IPS DF 4.7 (cell line): ENCODE data around the gene LUZP1.

ENCODE experiments used
- DNase-seq: peaks from one replicate; pipeline ENCODE4 v3.0.0-alpha.2; 2013; ENCODE audit warnings: low spot score; ENCODE audit errors: extremely low read depth

LUZP1 gene

GRCh38 chr1:23088027-23088426, 80.6 kb downstream of the LUZP1 start:
- DNase-seq = no peak

GRCh38 chr1:23085696-23086095, 83.0 kb downstream of the LUZP1 start:
- no peak for DNase-seq

GRCh38 chr1:23084880-23085279, 83.8 kb downstream of the LUZP1 start:
- no peak for DNase-seq

- DNase-seq = no peak
Measured at GRCh38 chr1:23083714-23084480, 84.8 kb downstream of the LUZP1 start.

GRCh38 chr1:23081376-23081775, 87.3 kb downstream of the LUZP1 start:
- DNase-seq = no peak

GRCh38 chr1:23080885-23081284, 87.8 kb downstream of the LUZP1 start:
- DNase-seq = no peak

- no peak for DNase-seq
Measured at GRCh38 chr1:23079025-23079424, 89.6 kb downstream of the LUZP1 start.

- no peak for DNase-seq
Measured at GRCh38 chr1:23074012-23074411, 94.6 kb downstream of the LUZP1 start.

GRCh38 chr1:23069675-23070074, 99.0 kb downstream of the LUZP1 start:
- no peak for DNase-seq

GRCh38 chr1:23069149-23069548, 99.5 kb downstream of the LUZP1 start:
- no peak for DNase-seq

GRCh38 chr1:23066075-23066474, 102.6 kb downstream of the LUZP1 start:
- no peak for DNase-seq

- DNase-seq = no peak
Measured at GRCh38 chr1:23065385-23065784, 103.3 kb downstream of the LUZP1 start.

- DNase-seq = no peak
Measured at GRCh38 chr1:23062271-23062670, 106.4 kb downstream of the LUZP1 start.

- DNase-seq = no peak
Measured at GRCh38 chr1:23057301-23057700, 111.4 kb downstream of the LUZP1 start.

- DNase-seq = no peak
Measured at GRCh38 chr1:23051290-23051909, 117.3 kb downstream of the LUZP1 start.

- no peak for DNase-seq
Measured at GRCh38 chr1:23050201-23050600, 118.5 kb downstream of the LUZP1 start.

GRCh38 chr1:23044035-23044434, 124.6 kb downstream of the LUZP1 start:
- DNase-seq = no peak

- DNase-seq = no peak
Measured at GRCh38 chr1:23040509-23040908, 128.1 kb downstream of the LUZP1 start.

- DNase-seq = no peak
Measured at GRCh38 chr1:23039308-23039826, 129.3 kb downstream of the LUZP1 start.

- no peak for DNase-seq
Measured at GRCh38 chr1:23037081-23037740, 131.4 kb downstream of the LUZP1 start.

GRCh38 chr1:23035823-23036452, 132.7 kb downstream of the LUZP1 start:
- DNase-seq = no peak
